GM18909 (cell line): ENCODE data around the gene HIBCH.
A peak's percentile ranks its signal among the peaks of the same experiment; 100 is the strongest.
"Not testable (repeated sequence)": the region's sequence is repeated elsewhere in the genome, so short reads cannot be mapped to it uniquely, and the experiment has no call there.

Source experiments
- ATAC-seq: cut with Tn5 transposase; IDR thresholded peaks from one replicate; pipeline ENCODE4 v1.9.1; 2021; ENCODE audit warnings: mild to moderate bottlenecking; ENCODE audit not compliant: unreplicated experiment, poor library complexity

Gene HIBCH

DNA sequence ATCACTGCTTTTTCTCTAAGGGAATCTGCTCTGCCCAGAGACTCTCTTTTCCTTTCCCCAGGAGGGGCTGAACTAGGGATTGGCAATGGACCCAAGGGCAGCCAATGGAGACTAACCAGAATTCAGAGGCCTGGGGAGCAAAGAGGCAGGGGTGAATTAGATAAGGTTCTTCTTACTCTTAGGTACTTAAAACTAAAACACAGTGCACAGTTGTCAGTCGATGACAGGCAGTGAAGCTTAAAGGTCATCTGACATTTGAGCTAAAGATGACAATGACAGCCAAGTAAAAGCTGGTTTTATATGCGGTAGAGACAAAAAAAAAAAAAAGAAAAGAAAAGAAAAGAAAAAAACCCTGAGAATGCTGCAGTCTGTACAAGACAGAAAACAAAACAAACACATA lies 57.8 kb downstream of the HIBCH start:
- ATAC-seq: no peak

DNA sequence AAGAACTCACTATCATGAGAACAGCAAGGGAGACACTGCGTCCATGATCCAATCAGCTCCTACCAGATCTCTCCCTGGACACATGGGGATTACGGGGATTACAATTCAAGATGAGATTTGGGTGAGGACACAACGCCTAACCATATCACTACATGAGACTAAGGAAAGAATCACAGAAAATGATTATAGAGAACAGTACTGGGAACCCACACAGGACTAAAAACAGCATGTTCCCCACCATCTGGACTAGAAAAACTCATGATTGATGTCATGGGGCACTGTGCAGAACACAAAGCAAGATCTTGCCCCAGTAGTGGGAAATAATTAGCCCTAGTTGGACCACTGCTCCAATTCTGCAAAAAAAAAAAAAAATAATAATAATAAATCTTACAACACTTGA lies 63.5 kb downstream of the HIBCH start:
- no peak for ATAC-seq

DNA sequence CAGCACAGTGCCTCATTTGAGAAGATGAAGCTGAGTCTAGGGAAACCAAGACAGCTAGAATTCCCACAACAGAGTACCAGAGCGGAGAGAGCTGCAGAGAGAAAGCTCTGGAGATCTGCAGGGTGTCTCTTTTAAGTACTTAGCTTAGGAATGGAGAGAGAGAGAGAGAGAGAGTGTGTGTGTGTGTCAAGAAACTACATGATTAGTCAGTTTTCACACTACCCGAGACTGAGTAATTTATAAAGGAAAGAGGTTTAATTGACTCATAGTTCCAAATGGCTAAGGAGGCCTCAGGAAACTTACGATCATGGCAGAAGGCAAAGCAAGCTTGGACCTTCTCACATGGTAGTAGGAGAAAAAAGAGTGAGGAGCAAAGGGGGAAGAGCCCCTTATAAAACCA lies 64.0 kb downstream of the HIBCH start:
- no peak for ATAC-seq

DNA sequence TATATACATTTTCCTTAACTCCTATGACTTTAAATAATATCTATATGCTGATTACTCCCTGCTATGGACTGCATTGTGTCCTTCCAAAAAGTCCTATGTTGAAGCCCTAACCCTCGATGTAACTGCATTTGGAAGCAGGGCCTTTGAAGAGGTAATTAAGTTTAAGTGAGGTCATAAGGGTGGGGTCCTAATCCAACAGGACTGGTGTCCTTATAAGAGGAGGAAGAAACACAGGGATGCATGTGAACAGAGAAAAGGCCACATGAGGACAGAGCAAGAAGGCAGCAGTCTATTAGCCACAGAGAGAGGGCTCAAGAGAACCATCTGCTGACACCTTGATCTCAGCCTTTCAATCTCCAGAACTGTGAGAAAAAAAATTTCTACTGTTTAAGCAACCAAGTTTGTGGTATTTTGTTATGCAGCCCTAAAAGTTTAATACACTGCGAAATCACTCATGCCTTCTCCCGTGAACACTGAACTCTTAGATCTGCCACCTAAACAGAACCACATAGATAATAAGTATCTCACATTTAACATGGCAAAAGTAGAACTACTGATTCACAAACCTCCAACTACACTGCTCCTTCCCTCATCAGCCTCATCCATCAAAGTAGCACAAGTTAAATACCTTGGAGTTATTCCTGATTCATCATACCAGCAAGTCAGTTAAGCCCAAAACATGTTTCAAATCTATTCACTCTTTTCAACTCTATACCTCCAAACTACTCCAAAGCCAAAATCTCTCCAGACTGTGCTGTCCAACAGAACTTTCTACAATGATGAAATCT lies 65.4 kb downstream of the HIBCH start:
- ATAC-seq: no peak

DNA sequence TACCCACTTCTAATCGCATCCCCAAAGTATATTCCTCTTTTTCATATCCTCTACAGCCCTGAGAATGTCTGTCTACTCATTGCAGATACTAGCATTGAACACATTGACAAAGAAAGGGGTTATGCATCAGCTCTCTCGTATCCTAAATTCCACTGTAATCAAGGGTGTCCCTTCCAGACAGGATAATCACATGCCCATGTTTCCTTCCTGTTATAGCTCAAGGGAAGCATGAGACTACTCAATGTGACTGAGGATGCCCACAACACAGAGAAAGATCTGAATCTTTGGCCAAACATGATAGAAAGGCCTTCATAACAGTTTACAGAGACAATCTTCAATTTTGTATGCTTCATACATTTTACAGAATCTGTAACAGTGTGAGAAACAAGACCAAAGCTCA lies 69.2 kb downstream of the HIBCH start:
- no peak for ATAC-seq

DNA sequence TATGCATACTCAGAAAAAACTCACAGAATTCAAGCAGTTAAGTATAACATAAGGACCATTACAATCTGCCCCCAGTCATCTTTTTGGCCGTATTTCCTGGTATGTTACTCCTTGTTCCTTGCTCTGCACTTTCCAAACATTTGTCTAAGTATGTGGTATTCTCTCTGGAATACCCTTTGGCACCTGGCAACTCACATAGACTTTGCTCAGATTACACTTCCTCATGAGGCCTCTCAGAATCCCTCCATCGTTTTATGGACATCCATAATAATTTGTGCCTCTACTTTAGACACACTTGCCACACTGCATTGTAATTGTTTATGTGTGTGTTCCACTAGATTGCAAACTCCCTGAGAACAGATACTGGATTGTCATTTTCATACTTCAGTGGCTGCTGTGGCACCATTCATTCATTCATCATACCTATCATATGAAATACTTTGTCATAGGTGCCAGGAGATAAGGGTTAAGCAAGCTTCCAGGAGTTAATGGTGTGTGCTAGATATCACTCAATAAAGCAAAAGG lies 84.0 kb downstream of the HIBCH start:
- no peak for ATAC-seq

DNA sequence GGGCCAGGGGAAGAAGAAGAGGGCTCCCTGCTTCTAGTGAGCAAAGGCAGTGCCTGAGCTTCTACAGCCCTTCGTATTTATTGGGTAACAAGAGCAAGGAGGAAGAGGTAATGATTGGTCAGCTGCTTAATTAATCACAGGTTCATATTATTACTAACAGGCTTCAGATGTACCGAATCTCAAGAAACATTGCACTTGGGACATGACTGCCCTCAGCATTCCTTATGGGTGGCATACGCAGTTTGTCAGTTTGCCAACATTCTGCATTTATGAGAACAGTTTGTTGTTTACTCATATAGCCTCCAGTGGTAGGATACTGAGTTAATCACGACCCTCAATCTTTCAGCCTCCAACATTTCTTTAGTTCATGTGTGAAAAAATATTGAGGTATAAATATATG lies 84.5 kb downstream of the HIBCH start:
- no peak for ATAC-seq

DNA sequence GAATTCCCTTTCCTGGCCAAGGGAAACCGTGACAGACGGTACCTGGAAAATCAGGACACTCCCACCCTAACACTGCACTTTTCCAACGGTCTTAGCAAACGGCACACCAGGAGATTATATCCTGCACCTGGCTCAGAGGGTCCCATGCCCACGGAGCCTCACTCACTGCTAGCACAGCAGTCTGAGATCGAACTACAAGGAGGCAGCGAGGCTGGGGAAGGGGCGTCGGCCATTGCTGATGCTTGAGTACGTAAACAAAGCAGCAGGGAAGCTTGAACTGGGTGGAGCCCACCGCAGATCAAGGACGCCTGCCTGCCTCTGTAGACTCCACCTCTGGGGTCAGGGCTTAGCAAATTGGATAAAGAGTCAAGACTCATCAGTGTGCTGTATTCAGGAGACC lies 95.6 kb downstream of the HIBCH start:
- not testable (repeated sequence) for ATAC-seq

DNA sequence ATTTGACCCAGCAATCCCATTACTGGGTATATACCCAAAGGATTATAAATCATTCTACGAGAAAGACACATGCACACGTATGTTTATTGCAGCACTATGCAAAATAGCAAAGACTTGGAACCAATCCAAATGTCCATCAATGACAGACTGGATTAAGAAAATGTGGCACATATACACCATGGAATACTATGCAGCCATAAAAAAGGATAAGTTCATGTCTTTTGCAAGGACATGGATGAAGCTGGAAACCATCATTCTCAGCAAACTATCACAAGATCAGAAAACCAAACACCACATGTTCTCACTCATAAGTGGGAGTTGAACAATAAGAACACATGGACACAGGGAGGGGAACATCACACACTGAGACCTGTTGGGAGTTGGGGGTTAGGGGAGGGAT lies 96.9 kb downstream of the HIBCH start:
- not testable (repeated sequence) for ATAC-seq

DNA sequence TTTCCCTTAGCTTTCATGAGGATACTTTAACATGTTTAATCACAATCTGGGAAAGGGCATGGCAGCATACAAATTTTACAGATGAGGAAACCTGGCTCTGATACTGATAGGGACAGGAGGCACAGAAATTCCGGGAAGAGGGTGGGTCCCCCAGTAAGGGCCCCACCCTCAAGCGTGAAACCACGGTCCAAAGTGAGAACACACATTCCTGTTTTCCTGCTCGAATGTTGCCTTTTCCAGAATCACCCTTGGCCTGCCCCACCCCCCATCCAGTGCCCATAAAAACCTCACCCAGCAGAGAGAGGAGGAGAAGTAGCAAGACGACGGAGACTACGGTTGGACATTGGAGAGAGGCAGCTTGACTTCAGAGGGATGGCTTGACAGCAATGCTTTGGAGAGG lies 98.2 kb downstream of the HIBCH start:
- no peak for ATAC-seq

DNA sequence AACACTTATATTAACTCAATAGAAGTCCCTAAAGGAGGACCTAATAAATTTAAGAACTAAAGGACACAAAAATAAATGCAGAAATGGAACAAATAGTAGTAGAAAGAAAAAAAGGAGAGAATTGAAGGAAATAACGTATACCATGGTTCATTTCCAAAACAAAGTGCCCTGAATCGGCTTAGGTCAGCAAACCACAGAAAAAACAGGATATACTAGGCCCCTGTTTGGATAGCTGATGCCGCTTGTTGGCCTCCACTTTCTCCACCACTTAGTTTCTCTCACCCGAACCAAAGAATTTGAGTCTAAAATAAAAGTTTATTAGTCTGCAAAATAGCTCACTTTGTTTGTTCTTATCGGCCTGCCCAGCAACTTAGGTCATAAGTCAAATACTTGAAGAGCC lies 100.4 kb downstream of the HIBCH start:
- ATAC-seq: no peak

DNA sequence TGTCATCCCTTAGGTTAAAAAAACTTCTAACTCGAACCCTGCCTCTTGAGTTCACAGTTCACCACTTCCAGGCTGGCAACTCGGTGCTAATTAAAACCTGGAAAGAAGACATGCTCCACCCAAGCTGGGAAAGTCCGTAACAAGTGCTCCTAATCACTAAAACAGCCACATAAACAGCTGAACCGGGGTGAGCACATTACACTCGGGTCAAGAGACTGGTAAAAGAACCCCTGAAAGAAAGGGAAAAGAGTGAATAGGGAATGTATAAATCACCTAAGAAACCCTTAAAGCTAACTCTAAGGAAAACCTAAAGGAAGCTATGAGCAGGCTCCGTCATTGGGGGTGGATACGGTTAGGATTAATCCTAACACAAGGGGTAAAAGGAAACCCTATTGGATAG lies 102.0 kb downstream of the HIBCH start:
- no peak for ATAC-seq

DNA sequence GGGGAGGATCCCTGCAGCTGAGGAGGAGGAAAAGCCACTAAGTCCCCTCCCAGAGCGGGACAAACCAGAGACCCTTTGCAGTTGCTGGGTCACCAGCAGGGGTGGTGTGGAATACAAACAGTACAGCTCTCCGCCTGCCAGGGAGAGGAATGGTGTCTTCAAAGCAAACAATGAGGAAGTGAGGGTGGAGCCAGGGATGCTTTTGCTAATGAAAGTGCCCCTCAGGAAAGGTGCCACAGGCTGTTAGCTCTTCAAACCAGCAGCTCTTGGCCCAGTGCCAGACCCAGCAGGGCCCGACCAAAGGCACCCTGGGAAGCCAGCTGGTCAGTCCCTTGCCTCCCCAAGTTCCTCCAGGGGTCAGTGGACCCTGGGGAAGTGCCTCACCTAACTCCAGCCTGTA lies 102.8 kb downstream of the HIBCH start:
- peak; percentile 59 for ATAC-seq

DNA sequence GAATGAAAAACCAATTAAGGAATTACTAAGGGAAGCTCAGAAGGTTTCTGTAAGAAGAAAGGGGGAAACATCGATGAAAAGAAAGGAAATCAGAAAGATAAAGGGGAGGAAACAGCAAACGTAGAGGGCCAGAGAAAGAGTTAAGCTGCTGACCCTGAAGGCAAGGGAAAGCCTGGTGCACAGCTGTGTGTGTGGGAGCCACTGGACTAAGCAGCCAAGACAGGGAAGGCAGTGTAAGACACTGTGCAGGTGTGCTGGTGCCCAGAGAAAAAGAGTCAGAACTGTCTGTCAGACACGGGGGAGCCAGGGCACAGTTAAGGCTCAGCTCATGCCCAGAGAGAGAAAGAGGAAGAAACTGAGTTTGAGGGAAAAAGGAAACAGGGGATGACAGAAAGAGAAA lies 104.0 kb downstream of the HIBCH start:
- no peak for ATAC-seq

DNA sequence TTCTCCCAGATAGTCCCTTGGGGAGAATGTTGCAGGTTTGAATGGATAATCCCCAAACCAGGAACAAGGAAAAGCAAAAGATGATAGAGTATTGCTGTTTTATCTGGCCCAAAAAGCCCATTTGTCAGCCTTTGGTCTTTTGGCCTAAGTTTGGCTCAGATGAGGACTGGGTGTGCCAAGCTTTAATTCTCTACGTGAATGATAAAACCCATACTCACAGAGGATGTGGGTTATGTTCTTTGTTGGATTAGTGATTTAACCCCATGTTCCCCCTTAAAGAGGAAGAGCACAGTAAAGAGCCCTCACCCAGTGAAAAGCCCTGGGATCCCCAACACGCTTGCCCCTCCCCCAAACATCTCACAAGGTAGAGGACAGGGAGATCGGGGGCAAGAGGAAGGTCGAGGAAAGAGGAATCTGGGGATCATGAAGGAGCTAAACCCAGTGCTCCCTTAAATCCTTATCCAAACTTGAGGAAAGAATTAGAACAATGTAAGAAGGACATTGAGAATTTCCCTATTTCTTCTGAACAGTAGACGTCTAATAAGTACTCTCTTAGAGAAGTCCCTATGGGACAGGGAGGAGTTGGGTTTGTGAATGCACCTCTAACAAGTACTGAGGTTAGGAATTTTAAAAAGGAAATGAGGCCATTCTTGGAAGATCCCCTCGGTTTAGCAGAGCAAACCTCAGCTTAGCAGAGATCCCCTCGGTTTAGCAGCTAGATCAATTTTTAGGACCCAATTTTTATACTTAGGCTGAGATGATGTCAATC lies 105.0 kb downstream of the HIBCH start:
- ATAC-seq: no peak

DNA sequence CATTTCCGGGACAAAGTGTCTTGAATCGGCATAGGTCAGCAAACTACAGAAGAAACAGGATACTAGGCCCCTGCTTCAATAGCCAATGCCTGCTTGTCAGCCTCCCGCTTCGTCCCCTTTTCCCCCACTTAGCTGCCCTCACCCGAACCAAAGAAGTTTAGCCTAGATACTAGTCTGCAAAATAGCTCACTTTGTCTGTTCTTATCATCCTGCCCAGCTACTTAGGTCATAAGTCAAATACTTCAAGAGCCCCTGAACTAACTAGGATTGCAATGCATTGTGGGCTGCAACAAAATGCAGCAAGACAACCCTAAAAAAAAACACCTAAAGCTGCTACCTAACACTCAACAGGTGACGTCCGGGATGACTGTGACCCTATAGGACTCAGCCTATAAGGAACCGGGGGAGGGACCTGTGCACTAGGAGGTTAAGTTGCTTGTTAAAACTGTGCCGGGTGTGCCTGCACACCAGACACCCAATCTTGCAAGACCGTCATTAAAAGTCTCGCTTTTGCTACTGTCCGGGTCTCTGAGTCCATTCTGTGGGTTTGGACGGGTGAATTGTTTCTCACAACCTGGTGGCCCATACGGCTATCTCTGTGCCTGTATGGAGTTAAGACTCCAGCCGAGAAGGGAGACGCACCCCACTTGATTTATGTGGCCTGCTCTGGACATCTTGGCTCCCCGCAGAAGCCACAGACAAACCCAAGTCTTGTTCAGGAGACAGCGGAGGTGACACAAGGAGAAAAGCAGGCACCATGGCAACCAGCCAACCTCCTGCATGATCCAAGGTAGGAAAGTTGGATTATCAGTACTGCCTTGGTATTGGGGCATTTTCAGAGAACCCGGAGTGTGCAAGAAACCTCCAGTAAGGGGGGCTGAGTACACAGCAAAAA lies 105.9 kb downstream of the HIBCH start:
- ATAC-seq: no peak

DNA sequence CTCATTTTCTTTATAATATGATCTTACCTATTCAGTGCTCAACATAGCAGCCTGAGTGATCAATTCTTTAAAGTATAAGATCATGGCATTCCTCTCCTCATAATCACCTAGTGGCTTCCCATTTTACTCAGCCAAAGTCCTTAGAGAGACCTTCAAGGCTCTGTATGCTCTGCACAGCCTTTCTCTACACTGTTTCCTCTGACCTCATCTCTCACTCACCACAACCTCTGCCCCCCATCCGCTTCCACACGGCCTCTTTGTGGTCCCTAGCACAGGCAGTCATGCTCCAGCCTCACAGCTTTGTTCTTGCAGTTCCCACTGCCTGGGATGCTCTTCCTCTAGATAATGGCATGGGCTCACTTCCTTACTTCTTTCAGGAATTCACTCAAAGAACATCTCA lies 109.2 kb downstream of the HIBCH start:
- ATAC-seq: no peak

DNA sequence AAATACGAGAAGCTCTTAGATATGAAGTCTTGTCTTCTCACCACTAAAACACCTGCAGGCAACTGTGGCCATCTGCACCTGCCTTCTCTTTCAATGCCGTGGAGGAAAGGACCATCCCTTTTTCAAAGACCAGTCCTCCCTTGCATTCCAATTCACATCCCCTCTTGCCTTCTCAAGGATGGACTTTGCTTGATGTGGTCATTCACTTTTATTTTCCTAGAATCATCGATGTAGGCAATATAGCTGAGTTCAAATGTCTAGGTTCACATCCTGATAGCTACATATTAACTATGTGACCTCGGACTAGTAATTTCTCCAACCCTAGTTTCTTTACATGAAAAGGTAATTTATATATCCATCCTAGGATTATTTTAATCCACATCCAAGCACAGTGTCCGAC lies 110.1 kb downstream of the HIBCH start:
- no peak for ATAC-seq

DNA sequence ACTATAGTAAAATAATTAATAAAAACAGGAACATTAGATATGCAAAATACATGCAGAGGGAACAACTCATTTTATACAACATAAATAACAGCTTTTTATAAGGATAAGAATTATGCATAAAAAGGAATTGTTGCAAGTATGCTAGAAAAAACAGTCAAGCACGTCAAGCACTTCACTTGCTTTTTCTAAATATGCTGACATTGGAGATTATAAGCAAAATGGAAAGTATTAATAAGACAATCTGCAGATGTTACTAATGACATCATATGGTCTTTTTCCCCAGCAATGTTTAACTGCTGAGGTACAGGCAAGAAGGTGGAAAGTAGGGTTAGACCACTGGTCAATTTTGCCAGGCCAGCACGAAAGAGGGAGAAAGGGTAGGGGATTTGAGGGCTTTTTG lies 111.7 kb downstream of the HIBCH start:
- no peak for ATAC-seq

DNA sequence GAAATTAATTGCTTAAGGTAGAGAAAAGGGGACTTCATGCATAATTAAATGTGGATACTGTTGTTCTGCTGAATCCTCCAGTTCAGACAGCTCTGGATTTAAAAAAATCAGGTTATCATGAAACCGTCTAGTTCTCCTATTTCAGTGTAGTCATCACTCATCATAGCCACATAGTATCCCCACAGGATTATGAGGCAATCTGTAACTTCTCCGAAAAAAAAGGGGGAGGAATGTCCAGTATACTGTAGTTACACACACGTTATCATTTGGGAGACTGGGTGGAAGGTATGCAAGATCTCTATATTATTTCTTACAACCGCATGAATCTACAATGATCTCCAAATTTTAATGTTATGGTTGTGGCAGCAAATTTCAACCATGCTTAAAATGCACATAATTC lies 114.0 kb downstream of the HIBCH start:
- ATAC-seq: no peak

DNA sequence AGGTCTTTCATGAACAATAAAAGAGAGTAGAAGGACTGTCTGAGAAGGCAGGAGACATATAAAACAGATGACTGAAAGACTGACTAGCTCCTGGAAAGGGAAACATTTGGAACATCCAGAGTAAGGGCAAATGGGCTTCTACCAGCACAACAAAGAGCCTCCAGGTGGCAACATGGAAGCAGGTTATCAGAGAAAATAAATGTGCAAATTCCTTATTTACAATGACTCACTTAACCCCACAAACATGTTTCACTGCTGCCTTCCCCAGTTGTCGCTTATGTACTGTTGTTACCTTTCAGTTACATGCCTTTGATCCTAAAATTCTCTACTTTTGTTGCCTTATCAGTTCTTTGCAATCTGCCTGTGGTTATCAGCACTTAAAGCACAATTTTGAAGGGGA lies 117.0 kb downstream of the HIBCH start:
- no peak for ATAC-seq
